Inflammatory macrophage treated with lipopolysaccharide for 1 hour (primary cell): ENCODE data around the gene TIMM8B.
"Not testable (repeated sequence)": the region's sequence is repeated elsewhere in the genome, so short reads cannot be mapped to it uniquely, and the experiment has no call there.

Experiments used
- DNase-seq, 2 donors: peaks; one replicate each; pipeline ENCODE4 v3.0.0-alpha.2; 2020 to 2022

Gene TIMM8B

DNA sequence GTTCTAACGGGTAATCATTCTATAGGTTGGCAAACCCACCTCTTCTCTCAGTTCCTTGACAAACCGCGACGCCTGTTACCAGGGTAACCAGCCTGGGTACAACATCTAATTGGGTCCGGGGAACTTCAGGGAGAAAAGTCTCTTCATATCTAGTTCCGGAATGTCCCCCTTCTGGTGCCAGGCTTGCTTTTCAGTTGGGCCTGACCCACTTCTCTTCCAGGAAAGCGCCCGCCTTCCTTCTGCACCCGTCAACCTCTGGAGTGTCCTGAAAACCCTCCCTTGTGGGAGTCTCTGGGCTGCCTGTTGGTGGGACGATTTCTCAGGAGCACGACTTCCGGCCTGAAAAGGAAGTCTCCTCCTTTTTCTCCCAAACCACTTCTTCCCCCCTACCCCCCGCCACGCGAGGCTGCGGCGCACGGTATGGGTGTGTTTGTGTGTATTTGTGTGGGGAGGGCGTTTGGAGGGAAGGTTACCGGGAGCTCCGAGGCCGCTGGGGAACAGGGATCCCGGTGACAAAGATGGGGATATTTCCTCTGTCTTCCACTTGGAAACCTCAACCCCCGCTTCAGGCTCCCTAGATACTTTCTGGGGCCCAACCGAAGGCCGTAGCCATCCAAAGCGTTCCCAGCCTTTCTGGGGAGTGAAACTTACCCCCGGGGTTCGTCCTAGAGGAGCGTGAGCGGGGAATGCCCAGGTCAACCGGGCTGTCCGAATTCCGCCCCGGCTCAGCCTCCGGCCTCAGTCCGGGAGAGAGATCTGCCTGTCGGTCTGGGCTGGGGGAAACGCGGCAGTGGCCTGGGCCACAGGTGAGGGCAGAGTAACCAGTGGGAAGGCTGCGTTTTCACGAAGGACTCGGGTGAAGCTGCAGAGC is 12.4 kb downstream of the TIMM8B start, which contains the start of the genes NKAPD1 and PIH1D2:
Gene NKAPD1 (plus strand): TSS at position 359 of the 871 bp plus-strand sequence. CDS start 1,276 bp downstream, outside the sequence.
Gene PIH1D2 (minus strand): TSS at position 77 of the 871 bp plus-strand sequence. CDS start 843 bp downstream, outside the sequence.
- peak; percentile 76 to 95 for DNase-seq

DNA sequence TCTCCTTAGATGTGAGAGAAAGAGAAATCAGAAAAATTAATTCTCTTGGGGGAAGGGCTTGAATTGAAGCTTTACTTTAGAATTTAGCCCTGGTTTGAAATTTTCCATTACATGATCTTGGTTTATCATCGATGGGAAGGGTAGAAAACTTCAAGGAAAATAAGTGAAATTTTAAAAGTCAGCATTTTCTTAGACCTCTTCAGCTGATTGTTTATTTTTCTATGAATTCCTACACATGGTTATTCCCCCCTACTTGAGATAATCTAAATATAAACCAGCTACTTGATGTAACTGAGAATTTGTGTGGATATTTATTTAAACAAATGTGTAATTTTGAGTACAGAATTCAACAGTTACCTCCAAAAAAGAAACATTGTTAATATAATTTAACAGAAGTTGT is 23.6 kb downstream of the TIMM8B start:
- no peak for DNase-seq

DNA sequence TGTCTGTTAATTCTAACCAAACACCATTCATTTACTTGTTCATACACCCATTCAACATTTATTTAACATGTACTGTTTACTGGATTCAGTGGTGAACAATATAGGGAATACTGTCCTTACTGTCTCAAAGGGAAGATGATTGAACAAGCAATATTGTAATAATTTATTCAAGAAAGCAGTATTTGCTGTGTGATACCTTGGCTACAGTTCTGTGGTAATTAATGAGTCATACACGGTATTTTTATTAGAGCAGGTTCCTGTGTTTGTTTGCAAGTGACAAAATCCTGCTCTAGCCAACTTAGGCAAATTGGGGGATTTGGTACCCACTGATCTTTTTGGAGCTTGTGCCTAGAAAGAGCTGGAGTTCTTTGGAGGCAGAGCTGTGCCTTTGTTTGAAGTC is 28.5 kb downstream of the TIMM8B start:
- DNase-seq, result no peak

DNA sequence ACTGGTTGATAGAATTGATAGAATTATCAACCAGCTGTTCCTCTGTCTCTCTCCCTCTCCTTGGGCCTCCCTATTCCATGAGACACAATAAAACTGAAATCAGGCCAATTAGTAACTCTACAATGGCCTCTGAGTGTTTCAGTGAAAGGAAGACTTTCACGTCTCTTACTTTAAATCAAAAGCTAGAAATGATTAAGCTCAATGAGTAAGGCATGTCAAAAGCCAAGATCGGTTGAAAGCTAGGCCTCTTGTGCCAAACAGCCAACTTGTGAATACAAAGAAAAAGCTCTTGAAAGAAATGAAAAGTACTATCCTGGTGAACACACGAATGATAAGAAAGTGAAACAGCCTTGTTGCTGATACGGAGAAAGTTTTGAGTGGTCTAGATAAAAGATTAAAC is 29.4 kb downstream of the TIMM8B start:
- no peak for DNase-seq

DNA sequence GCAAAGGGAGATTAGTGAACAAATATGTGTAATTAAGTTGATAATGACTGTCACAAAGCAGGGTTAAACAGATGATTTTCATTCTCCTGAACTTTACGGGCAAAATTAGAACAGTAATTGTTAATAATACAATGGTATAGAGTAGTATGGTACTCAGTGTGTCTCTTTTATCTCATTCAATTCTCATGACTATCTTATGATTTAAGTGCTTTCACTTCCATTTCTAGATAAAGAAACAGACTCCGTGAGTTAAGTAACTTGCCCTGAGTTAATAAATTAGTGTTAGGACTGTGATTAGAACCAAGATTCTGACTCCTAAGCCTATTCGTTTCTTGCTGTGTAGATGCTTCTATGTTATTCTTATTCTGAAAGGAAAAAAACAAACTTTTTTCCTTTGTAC is 34.8 kb downstream of the TIMM8B start:
- DNase-seq, result no peak

DNA sequence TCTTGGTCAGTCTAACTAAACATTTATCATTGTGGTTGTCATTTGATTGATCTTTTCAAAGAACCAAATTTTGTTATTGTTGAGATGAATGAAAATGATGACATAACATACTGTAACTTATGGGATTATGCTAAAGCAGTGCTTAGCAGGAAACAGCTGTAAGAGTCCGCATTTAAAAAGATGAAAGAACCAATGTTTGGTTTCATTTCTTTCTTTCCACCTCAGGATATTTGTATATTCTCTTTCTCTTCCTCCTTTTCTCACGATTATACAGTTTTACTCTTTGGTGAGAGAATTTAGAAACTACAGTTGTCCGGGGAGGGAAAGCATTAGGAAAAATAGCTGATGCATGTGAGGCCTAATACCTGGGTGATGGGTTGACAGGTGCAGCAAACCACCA is 35.8 kb downstream of the TIMM8B start:
- DNase-seq, result no peak

DNA sequence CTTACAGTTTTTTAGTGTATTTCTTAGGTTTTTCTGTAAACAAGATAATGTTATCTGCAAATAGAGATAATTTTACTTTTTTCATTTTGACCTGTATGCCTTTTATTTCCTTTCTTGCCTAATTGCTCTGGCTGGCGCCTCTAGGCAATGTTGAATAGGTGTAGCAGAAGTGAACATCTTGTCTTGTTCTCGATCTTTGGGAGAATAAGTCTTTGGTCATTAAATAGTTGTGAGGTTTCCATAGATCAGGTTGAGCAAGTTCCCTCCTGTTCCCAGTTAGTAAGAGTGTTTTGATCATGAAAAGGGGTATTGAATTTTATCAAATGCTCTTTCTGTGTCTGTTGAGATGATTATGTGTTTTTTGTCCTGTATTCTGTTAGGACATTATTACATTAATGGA is 36.8 kb downstream of the TIMM8B start:
- no peak for DNase-seq

DNA sequence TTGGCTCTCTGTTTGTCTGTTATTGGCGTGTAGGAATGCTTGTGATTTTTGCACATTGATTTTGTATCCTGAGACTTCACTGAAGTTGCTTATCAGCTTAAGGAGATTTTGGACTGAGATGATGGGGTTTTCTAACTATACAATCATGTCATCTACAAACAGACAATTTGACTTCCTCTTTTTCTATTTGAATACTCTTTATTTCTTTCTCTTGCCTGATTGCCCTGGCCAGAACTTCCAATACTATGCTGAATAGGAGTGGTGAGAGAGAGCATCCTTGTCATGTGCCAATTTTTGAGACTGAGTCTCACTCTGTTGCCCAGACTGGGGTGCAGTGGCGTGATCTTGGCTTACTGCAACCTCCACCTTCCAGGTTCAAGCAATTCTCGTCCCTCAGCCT is 38.3 kb downstream of the TIMM8B start:
- DNase-seq, result not testable (repeated sequence)

DNA sequence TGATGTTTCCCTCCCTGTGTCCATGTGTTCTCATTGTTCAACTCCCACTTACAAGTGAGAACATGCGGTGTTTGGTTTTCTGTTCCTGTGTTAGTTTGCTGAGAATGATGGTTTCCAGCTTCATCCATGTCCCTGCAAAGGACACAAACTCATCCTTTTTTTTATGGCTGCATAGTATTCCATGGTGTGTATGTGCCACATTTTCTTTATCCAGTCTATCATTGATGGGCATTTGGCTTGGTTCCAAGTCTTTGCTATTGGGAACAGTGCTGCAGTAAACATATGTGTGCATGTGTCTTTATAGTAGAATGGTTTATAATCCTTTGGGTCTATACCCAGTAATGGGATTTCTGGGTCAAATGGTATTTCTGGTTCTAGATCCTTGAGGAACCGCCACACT is 39.9 kb downstream of the TIMM8B start:
- not testable (repeated sequence) for DNase-seq

DNA sequence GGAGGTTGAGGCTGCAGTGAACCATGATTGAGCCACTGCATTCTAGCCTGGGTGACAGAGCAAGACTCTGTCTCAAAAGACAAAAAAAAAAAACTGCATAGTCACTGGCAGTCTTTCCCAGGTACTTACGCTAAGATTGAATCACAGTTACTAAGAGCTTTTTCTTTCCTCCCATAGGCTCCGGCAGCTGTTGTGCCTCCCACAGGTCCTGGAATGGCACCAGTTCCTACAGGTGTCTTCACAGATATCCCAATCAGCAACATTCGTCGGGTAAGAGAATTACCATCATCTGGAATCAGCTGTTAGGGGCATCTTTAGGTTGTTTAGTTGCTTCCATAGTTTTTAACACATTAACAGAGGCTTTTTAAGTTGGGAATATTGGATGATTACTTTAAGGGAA is 41.6 kb downstream of the TIMM8B start:
- DNase-seq, result no peak

DNA sequence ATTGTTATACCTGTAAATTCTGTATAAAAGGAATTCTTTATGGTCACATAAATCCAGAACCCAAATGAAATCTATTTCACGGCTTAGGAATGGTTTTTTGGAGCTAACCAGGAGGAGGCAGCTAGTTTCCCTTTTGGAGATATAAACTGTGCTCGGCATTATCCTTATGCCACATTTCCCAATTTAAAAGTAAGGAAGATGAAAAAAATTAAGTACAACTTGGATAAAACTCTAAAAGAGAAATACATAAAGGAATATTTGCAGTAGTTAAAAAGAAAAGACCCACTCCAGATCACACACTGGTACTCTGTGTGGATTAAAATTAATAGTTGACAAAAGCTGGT is 43.6 kb downstream of the TIMM8B start:
- no peak for DNase-seq

DNA sequence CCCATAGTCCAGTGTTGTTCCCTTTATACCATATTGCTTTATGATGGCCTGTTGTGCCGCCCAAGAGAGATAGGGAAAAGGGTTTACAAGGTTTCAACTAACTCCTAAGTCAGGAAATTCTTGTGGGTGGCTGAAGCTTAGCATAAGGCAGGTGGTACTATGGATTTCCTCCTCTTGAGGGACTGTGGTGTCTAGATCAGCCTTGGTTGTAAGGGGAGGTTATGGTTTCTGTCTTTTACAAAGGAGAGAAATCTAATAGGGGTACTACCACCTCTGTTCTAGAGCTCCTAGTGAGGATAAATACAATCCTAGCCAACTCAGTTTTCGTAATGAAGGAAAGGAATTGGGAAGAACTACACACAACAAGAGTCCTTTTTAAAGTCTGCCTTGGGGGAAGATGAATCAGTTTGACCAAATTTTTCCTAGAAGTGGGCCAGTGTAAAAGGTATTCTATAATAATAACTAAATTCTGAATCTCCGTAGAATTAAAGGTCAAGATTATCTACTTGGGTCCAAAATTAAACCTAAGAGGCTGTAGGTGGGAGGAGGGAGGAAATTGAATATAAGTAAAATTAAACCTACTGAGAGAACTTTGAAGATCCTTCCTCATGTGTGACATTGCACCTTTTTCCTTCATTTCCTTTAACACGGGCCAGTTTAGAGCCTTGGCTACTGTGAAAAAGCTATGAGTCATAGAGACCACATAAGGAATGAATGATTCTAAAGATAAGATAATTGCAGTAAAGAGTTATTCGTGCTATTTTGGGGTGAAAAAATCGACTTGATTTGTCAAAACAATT is 44.2 kb downstream of the TIMM8B start:
- no peak for DNase-seq

DNA sequence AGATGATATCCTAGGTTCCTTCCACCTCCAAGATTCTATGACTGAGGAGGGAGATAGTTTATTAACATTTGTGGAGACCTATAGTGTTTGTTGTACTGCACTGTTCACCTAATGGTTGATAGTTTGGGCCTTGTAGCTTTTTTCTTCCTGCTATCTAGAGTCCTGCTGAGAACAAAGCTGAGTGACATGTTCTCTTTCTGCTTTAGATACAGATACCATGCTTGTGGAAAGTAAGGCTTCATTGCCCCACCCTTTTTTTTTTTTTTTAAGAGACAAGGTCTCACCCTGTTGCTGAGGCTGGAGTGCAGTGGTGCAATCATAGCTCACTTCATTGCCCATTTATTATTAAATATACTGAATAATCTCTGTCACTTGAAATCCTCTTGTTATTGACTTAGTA is 49.0 kb downstream of the TIMM8B start:
- no peak for DNase-seq
